ENCODE measurements around the gene RHPN2.
"Not testable (repeated sequence)": the region's sequence is repeated elsewhere in the genome, so short reads cannot be mapped to it uniquely, and the experiment has no call there.

Gene RHPN2

GRCh38 chr19:33029746-33030303 is 34.9 kb downstream of the RHPN2 start:
- no peak for DNase-seq
- TF ChIP-seq GATA1 (IDR thresholded peaks at IDR 0.05; ENCODE audit: low read depth, low read length), result no peak
- TF ChIP-seq POLR2A (IDR thresholded peaks at IDR 0.05; ENCODE audit: low read length), result no peak

- not testable (repeated sequence) for DNase-seq
Measured at GRCh38 chr19:33026602-33027001, 38.1 kb downstream of the RHPN2 start.

GRCh38 chr19:33025468-33026238 is 39.0 kb downstream of the RHPN2 start:
- not testable (repeated sequence) for DNase-seq

- TF ChIP-seq POLR2A (IDR thresholded peaks at IDR 0.05; ENCODE audit: low read length) (no peak), GATA1 (IDR thresholded peaks at IDR 0.05; ENCODE audit: low read depth, low read length) (no peak)
- DNase-seq, result no peak
Measured at GRCh38 chr19:33024398-33024797, 40.3 kb downstream of the RHPN2 start.

- TF ChIP-seq POLR2A (IDR thresholded peaks at IDR 0.05; ENCODE audit: low read length), result no peak
- TF ChIP-seq GATA1 (IDR thresholded peaks at IDR 0.05; ENCODE audit: low read depth, low read length), result no peak
- DNase-seq, result no peak
Measured at GRCh38 chr19:33022472-33023116, 42.1 kb downstream of the RHPN2 start.

- not testable (repeated sequence) for DNase-seq
Measured at GRCh38 chr19:33010891-33011290, 53.8 kb downstream of the RHPN2 start.

GRCh38 chr19:33008738-33009137 is 56.0 kb downstream of the RHPN2 start:
- no peak for TF ChIP-seq GATA1 (IDR thresholded peaks at IDR 0.05; ENCODE audit: low read depth, low read length)
- TF ChIP-seq POLR2A (IDR thresholded peaks at IDR 0.05; ENCODE audit: low read length), result no peak
- no peak for DNase-seq

GRCh38 chr19:33005440-33005839 is 59.2 kb downstream of the RHPN2 start:
- TF ChIP-seq POLR2A (IDR thresholded peaks at IDR 0.05; ENCODE audit: low read length), result no peak
- TF ChIP-seq GATA1 (IDR thresholded peaks at IDR 0.05; ENCODE audit: low read depth, low read length), result no peak
- no peak for DNase-seq

- DNase-seq, result not testable (repeated sequence)
Measured at GRCh38 chr19:33003424-33004024, 61.2 kb downstream of the RHPN2 start.

GRCh38 chr19:33002126-33002865 is 62.4 kb downstream of the RHPN2 start:
- DNase-seq, result not testable (repeated sequence)

GRCh38 chr19:33000910-33001309 is 63.8 kb downstream of the RHPN2 start:
- TF ChIP-seq POLR2A (IDR thresholded peaks at IDR 0.05; ENCODE audit: low read length) (no peak), GATA1 (IDR thresholded peaks at IDR 0.05; ENCODE audit: low read depth, low read length) (no peak)
- DNase-seq, result no peak

GRCh38 chr19:33000510-33000909 is 64.2 kb downstream of the RHPN2 start:
- no peak for DNase-seq
- no peak for TF ChIP-seq GATA1 (IDR thresholded peaks at IDR 0.05; ENCODE audit: low read depth, low read length)
- TF ChIP-seq POLR2A (IDR thresholded peaks at IDR 0.05; ENCODE audit: low read length), result no peak

GRCh38 chr19:32998722-32999121 is 66.0 kb downstream of the RHPN2 start:
- TF ChIP-seq GATA1 (IDR thresholded peaks at IDR 0.05; ENCODE audit: low read depth, low read length) (no peak), POLR2A (IDR thresholded peaks at IDR 0.05; ENCODE audit: low read length) (no peak)
- no peak for DNase-seq

GRCh38 chr19:32997716-32998355 is 66.9 kb downstream of the RHPN2 start:
- no peak for DNase-seq
- TF ChIP-seq GATA1 (IDR thresholded peaks at IDR 0.05; ENCODE audit: low read depth, low read length), result no peak
- no peak for TF ChIP-seq POLR2A (IDR thresholded peaks at IDR 0.05; ENCODE audit: low read length)

- DNase-seq, result peak; percentile 38 to 61
Measured at GRCh38 chr19:32997061-32997464, 67.6 kb downstream of the RHPN2 start.

GRCh38 chr19:32995966-32996365 is 68.7 kb downstream of the RHPN2 start:
- not testable (repeated sequence) for DNase-seq
